Gastroesophageal sphincter (tissue), 3 donors: ENCODE measurements around the gene DDX10.

Experiments used
- CTCF ChIP-seq, 4 experiments: fragments of 200-600 bp in 2 of 4; fragments of 450-650 bp in 2 of 4; sonication (generic) in 1 of 4; IDR thresholded peaks; one replicate each; pipeline ENCODE4 v1.5.1; 2017 to 2019; ENCODE audit warnings: antibody characterized with exemption in 4 of 4, mild to moderate bottlenecking in 2 of 4, moderate library complexity in 2 of 4
- EP300 ChIP-seq: sonication (generic); formaldehyde crosslinking; IDR thresholded peaks from one replicate; pipeline ENCODE4 v1.6.1; 2017; ENCODE audit warnings: antibody characterized with exemption, mild to moderate bottlenecking
- POLR2A ChIP-seq, 2 donors: fragments of 450-650 bp; IDR thresholded peaks; one replicate each; pipeline ENCODE4 v1.6.1; 2017; ENCODE audit warnings: antibody characterized with exemption in 2 of 2, mild to moderate bottlenecking in 2 of 2, moderate library complexity in 1 of 2
- POLR2AphosphoS5 ChIP-seq: sonication (generic); formaldehyde crosslinking; IDR thresholded peaks from one replicate; pipeline ENCODE4 v1.6.1; 2017; ENCODE audit warnings: antibody characterized with exemption

- TF ChIP-seq CTCF (IDR thresholded peaks at IDR 0.05) (no peak), POLR2A (IDR thresholded peaks at IDR 0.05) (no peak), EP300 (no peak), POLR2AphosphoS5 (no peak)
These were observed 279.0 kb downstream of the DDX10 start for GRCh38 chr11:108943853-108944252.
